IMR-90 (cell line): Measurements from ENCODE around the gene MYO10. TPM values are rescaled to one million over a fixed set of nuclear protein-coding genes. Genes with fewer than 3 reads are reported as not detected.

Source experiments
- ATAC-seq: fragments of 200-7000 bp; cut with Tn5 transposase; 2 replicates; pipeline ENCODE4 v1.9.1; 2020; ENCODE audit warnings: low read depth, mild to moderate bottlenecking, moderate library complexity
- BruUV-seq: library from RNA; stranded (reverse); fragments of 400-500 nt; replicated peaks from 2 replicates; lab custom pipeline; 2021; lab: Mats Ljungman, UMichigan
- CTCF ChIA-PET: fragments of 300-600 bp; formaldehyde crosslinking; extraction: SDS; loops from one replicate; lab custom pipeline; 2021; ENCODE audit warnings: antibody characterized with exemption; lab: Yijun Ruan, JAX
- POLR2A ChIA-PET: fragments of 300-600 bp; sonication (Branson Sonifier 250); formaldehyde crosslinking; loops from one replicate; lab custom pipeline; 2022; ENCODE audit warnings: antibody characterized with exemption; ENCODE audit not compliant: unreplicated experiment; lab: Charles Lee
- DNase-seq: peaks from one replicate; pipeline ENCODE4 v3.0.0; 2013
- H2AFZ ChIP-seq: replicated peaks from 2 replicates; pipeline ENCODE3; 2013; ENCODE audit warnings: low read length, mild to moderate bottlenecking; ENCODE audit not compliant: poor library complexity
- H2AK5ac ChIP-seq: 2 replicates; pipeline ENCODE4 v1.6.1; 2013; ENCODE audit warnings: low read depth, low read length, inconsistent platforms
- H2AK9ac ChIP-seq: replicated peaks from 2 replicates; pipeline ENCODE3; 2013; ENCODE audit warnings: mild to moderate bottlenecking, low read depth, low read length, moderate library complexity; ENCODE audit not compliant: poor library complexity
- H2BK120ac ChIP-seq: 2 replicates; pipeline ENCODE4 v1.6.1; 2013; ENCODE audit warnings: low read depth, low read length, inconsistent platforms
- H2BK15ac ChIP-seq: 3 replicates; pipeline ENCODE4 v1.6.1; 2013; ENCODE audit warnings: low read depth, low read length, inconsistent platforms
- H2BK20ac ChIP-seq: 2 replicates; pipeline ENCODE4 v1.6.1; 2013; ENCODE audit warnings: low read depth, mild to moderate bottlenecking, inconsistent platforms, low read length, moderate library complexity
- H2BK5ac ChIP-seq: 2 replicates; pipeline ENCODE4 v1.6.1; 2013; ENCODE audit warnings: mild to moderate bottlenecking, low read depth, low read length, inconsistent platforms; ENCODE audit not compliant: poor library complexity, severe bottlenecking
- H3K14ac ChIP-seq: replicated peaks from 2 replicates; pipeline ENCODE4 v1.6.1; 2013; ENCODE audit warnings: low read depth, low read length, inconsistent platforms
- H3K18ac ChIP-seq: 2 replicates; pipeline ENCODE4 v1.6.1; 2013; ENCODE audit warnings: low read depth, low read length, control low read depth
- H3K23ac ChIP-seq: 2 replicates; pipeline ENCODE4 v1.6.1; 2013; ENCODE audit warnings: low read depth, low read length, inconsistent platforms
- H3K27ac ChIP-seq: 2 replicates; pipeline ENCODE4 v1.5.1; 2013; ENCODE audit warnings: mild to moderate bottlenecking, control low read depth, low read length; ENCODE audit not compliant: insufficient read depth
- H3K27me3 ChIP-seq: 2 replicates; pipeline ENCODE4 v1.6.1; 2013; ENCODE audit warnings: low read length; ENCODE audit not compliant: control insufficient read depth, insufficient read depth
- H3K36me3 ChIP-seq: 2 replicates; pipeline ENCODE4 v1.6.1; 2013; ENCODE audit warnings: low read length, mixed read lengths; ENCODE audit not compliant: control insufficient read depth, insufficient read depth
- H3K4ac ChIP-seq: 2 replicates; pipeline ENCODE4 v1.6.1; 2013; ENCODE audit warnings: low read depth, low read length, inconsistent platforms
- H3K4me1 ChIP-seq: 2 replicates; pipeline ENCODE4 v1.6.1; 2013; ENCODE audit warnings: low read length, mixed read lengths; ENCODE audit not compliant: control insufficient read depth, insufficient read depth
- H3K4me2 ChIP-seq: 2 replicates; pipeline ENCODE4 v1.6.1; 2013; ENCODE audit warnings: low read depth, mild to moderate bottlenecking, control low read depth, low read length, moderate library complexity
- H3K4me3 ChIP-seq: 2 replicates; pipeline ENCODE4 v1.5.1; 2013; ENCODE audit warnings: low read depth, mild to moderate bottlenecking, control low read depth, low read length, moderate library complexity; ENCODE audit not compliant: insufficient read depth
- H3K56ac ChIP-seq: 2 replicates; pipeline ENCODE4 v1.6.1; 2013; ENCODE audit warnings: low read length, inconsistent platforms; ENCODE audit not compliant: insufficient read depth; ENCODE audit errors: extremely low read depth
- H3K79me1 ChIP-seq, 2 experiments: 2 replicates each; pipeline ENCODE4 v1.6.1; 2013; ENCODE audit warnings: low read length in 2 of 2, inconsistent platforms in 1 of 2, low read depth in 1 of 2
- H3K9ac ChIP-seq: 2 replicates; pipeline ENCODE4 v1.6.1; 2013; ENCODE audit warnings: low read depth, low read length, control low read depth
- H3K9me1 ChIP-seq: 2 replicates; pipeline ENCODE4 v1.6.1; 2013; ENCODE audit warnings: low read length, inconsistent platforms; ENCODE audit not compliant: insufficient read depth
- H3K9me3 ChIP-seq: 2 replicates; pipeline ENCODE4 v1.6.1; 2013; ENCODE audit warnings: low read length; ENCODE audit not compliant: control insufficient read depth, insufficient read depth
- H4K20me1 ChIP-seq: 2 replicates; pipeline ENCODE4 v1.6.1; 2013; ENCODE audit warnings: low read length, inconsistent platforms; ENCODE audit not compliant: insufficient read depth
- H4K5ac ChIP-seq: 2 replicates; pipeline ENCODE4 v1.6.1; 2013; ENCODE audit warnings: mild to moderate bottlenecking, low read depth, low read length, control low read depth
- H4K8ac ChIP-seq, 2 experiments: 2 replicates each; pipeline ENCODE4 v1.6.1; 2013; ENCODE audit warnings: low read depth in 2 of 2, low read length in 2 of 2, control low read depth in 1 of 2, inconsistent platforms in 1 of 2
- H4K91ac ChIP-seq: 2 replicates; pipeline ENCODE4 v1.6.1; 2013; ENCODE audit warnings: low read depth, low read length, inconsistent platforms; ENCODE audit not compliant: insufficient read depth
- BHLHE40 ChIP-seq: fragments of 150-350 bp; IDR thresholded peaks from 2 replicates; pipeline ENCODE4 v1.6.1; 2016; ENCODE audit warnings: mild to moderate bottlenecking, low read depth, low read length
- CHD1 ChIP-seq: IDR thresholded peaks from 2 replicates; pipeline ENCODE4 v1.6.1; 2012; ENCODE audit warnings: low read depth, low read length, improper control_type of control experiment
- FOS ChIP-seq: fragments of 150-350 bp; IDR thresholded peaks from 2 replicates; pipeline ENCODE4 v1.6.1; 2016; ENCODE audit warnings: low read depth, low read length
- MAZ ChIP-seq: IDR thresholded peaks from 2 replicates; pipeline ENCODE4 v1.6.1; 2012; ENCODE audit warnings: low read depth, mild to moderate bottlenecking, low read length, improper control_type of control experiment, moderate library complexity, borderline replicate concordance
- MXI1 ChIP-seq: IDR thresholded peaks from 2 replicates; pipeline ENCODE4 v1.6.1; 2012; ENCODE audit warnings: low read depth, mild to moderate bottlenecking, low read length, moderate library complexity, borderline replicate concordance
- NFE2L2 ChIP-seq: fragments of 150-350 bp; IDR thresholded peaks from 2 replicates; pipeline ENCODE4 v1.6.1; 2016; ENCODE audit warnings: low read depth, mild to moderate bottlenecking, low read length
- POLR2A ChIP-seq: IDR thresholded peaks from 2 replicates; pipeline ENCODE4 v1.6.1; 2012; ENCODE audit warnings: mild to moderate bottlenecking, low read depth, low read length
- RAD21 ChIP-seq: IDR thresholded peaks from 2 replicates; pipeline ENCODE4 v1.6.1; 2012; ENCODE audit warnings: low read length, improper control_type of control experiment
- RFX5 ChIP-seq: IDR thresholded peaks from 2 replicates; pipeline ENCODE4 v1.8.0; 2012; ENCODE audit warnings: low read depth, mild to moderate bottlenecking, low read length, moderate library complexity
- SMC3 ChIP-seq: fragments of 150-350 bp; IDR thresholded peaks from 2 replicates; pipeline ENCODE4 v1.6.1; 2016; ENCODE audit warnings: low read depth, mild to moderate bottlenecking, antibody characterized with exemption, low read length, moderate library complexity
- WGBS, 2 experiments: methylation state at CpG; one replicate each; pipeline versions ENCODE4 v1.1.5 to v1.1.7; 2013; ENCODE audit warnings: missing lambda C conversion rate in 2 of 2; ENCODE audit not compliant: insufficient read length in 1 of 2; ENCODE audit errors: extremely low coverage in 2 of 2; 5-methylcytosine and 5-hydroxymethylcytosine counted together
- dilution Hi-C: fragments of 300-500 bp; cut with HindIII; formaldehyde crosslinking; loops from one replicate; pipeline ENCODE4 v1.14.3; 2018; ENCODE audit warnings: low sequenced_read_pairs; ENCODE audit not compliant: unreplicated experiment
- in situ Hi-C: fragments of 300-500 bp; cut with MboI; formaldehyde crosslinking; loops from 3 replicates; pipeline ENCODE4 v1.14.3; 2019; ENCODE audit warnings: low sequenced_read_pairs, inconsistent platforms, mixed read lengths
- intact Hi-C: fragments of 100-400 bp; cut with micrococcal nuclease; formaldehyde crosslinking; loops from 2 replicates; pipeline ENCODE4 v1.10.0; 2022
- polyA plus RNA-seq, 3 experiments: library from polyadenylated mRNA; depleted of rRNA; stranded (reverse); fragments of >200 nt; gene quantifications; 2 replicates each; pipeline ENCODE4 v1.2.3, GENCODE V29; 2012; ENCODE audit warnings: low replicate concordance in 1 of 3
- total RNA-seq: library from RNA; depleted of rRNA; stranded (reverse); fragments of >200 nt; gene quantifications from 2 replicates; pipeline ENCODE4 v1.2.3, GENCODE V29; 2012
- TF ChIP-seq, protein P1 (sequence below): fragments of 150-350 bp; IDR thresholded peaks from 2 replicates; pipeline ENCODE4 v1.6.1; 2016; ENCODE audit warnings: low read depth, mild to moderate bottlenecking, low read length, moderate library complexity, borderline replicate concordance
- TF ChIP-seq, protein P2 (sequence below): conservative IDR thresholded peaks from 2 replicates; pipeline ENCODE4 v1.5.1; 2012; ENCODE audit warnings: mild to moderate bottlenecking, low read depth, low read length, improper control_type of control experiment

Gene MYO10
- total and polyA plus RNA-seq, 2 of the 4 experiments (the other 2 are of a cell fraction) = 39.9 to 115 TPM

DNA sequence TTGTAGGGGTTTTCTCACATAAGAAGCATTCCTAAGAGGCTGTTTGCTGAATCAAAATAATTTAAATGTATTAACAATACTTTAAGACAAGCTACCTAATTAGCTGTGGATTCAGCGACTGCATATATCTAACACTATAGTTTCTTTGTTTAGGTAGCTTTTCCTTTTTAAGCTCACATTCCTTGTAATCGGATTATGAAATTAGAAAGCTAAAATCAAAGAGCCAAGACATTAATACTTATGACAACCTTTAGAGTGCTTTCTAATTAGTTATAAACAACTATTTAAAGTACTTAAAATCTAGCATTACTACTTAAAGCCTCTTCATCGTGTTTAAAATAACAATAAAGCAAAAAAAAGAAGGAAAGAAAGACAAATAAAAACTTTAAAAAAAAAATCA, 182.0 kb downstream of the MYO10 start:
- Histone ChIP-seq H3K56ac (no peak overlapping the region), H4K20me1 (no peaks in the 10 kb centered on the region), H3K79me1 (peaks cover 30 to 50% of the 10 kb centered on the region in 2 experiments), H3K9ac (no peak overlapping the region), H2AK5ac (no peak overlapping the region), H3K9me3 (no peaks in the 10 kb centered on the region), H3K4me1 (0 out of 2 replicates have a peak, but pooled peaks cover 1% of the 10 kb centered on the region), H2AFZ (no peak overlapping the region), H2BK15ac (no peak overlapping the region), H3K4me3 (no peak overlapping the region), H3K9me1 (no peaks in the 10 kb centered on the region; the same call in 1 of the 2 replicates), H3K4ac (no peak overlapping the region), H3K36me3 (peaks cover 48% of the 10 kb centered on the region), H2BK20ac (no peak overlapping the region), H2BK5ac (no peak overlapping the region), H3K4me2 (no peak overlapping the region), H2AK9ac (no peak overlapping the region), H4K5ac (no peak overlapping the region), H4K8ac (no peak overlapping the region), H3K23ac (no peak overlapping the region), H2BK120ac (no peak overlapping the region), H3K27me3 (no peaks in the 10 kb centered on the region), H3K14ac (no peak overlapping the region), H3K27ac (no peak overlapping the region), H3K18ac (no peak overlapping the region), H4K91ac (no peak overlapping the region)
- no peak for DNase-seq
- TF ChIP-seq MXI1 (no peak), POLR2A (no peak), BHLHE40 (no peak), SMC3 (no peak), FOS (no peak), MAZ (no peak), CHD1 (no peak), RFX5 (no peak), RAD21 (no peak), NFE2L2 (no peak)
- TF ChIP-seq, protein P1, sequence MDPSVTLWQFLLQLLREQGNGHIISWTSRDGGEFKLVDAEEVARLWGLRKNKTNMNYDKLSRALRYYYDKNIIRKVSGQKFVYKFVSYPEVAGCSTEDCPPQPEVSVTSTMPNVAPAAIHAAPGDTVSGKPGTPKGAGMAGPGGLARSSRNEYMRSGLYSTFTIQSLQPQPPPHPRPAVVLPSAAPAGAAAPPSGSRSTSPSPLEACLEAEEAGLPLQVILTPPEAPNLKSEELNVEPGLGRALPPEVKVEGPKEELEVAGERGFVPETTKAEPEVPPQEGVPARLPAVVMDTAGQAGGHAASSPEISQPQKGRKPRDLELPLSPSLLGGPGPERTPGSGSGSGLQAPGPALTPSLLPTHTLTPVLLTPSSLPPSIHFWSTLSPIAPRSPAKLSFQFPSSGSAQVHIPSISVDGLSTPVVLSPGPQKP = no peak
- TF ChIP-seq, protein P2, sequence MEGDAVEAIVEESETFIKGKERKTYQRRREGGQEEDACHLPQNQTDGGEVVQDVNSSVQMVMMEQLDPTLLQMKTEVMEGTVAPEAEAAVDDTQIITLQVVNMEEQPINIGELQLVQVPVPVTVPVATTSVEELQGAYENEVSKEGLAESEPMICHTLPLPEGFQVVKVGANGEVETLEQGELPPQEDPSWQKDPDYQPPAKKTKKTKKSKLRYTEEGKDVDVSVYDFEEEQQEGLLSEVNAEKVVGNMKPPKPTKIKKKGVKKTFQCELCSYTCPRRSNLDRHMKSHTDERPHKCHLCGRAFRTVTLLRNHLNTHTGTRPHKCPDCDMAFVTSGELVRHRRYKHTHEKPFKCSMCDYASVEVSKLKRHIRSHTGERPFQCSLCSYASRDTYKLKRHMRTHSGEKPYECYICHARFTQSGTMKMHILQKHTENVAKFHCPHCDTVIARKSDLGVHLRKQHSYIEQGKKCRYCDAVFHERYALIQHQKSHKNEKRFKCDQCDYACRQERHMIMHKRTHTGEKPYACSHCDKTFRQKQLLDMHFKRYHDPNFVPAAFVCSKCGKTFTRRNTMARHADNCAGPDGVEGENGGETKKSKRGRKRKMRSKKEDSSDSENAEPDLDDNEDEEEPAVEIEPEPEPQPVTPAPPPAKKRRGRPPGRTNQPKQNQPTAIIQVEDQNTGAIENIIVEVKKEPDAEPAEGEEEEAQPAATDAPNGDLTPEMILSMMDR = no peak
- CTCF ChIA-PET = interaction anchor here (0.6 kb wide), 2 partner anchors 9 to 16 kb away, joined by 4 read pairs; no protein-coding TSS in a partner anchor
- BruUV-seq = no TSS peak
- intact Hi-C loops (no loop called here), in situ Hi-C loops (no loop called here), dilution Hi-C loops (no loop called here)
- no CpG with 5 or more reads among the region's 3 CpGs for WGBS, 2 experiments
- ATAC-seq = no peak
- POLR2A ChIA-PET = no interaction called here
